GM21447 (cell line): Measurements from ENCODE around the gene CEP290.

Experiments
- ATAC-seq: cut with Tn5 transposase; IDR thresholded peaks from one replicate; pipeline ENCODE4 v1.9.1; 2021; ENCODE audit not compliant: unreplicated experiment

CEP290 gene

GRCh38 chr12:88141774-88142609 lies at the start of gene CEP290, which contains the start of gene TMTC3:
CEP290 (minus strand) TSS chr12:88142088; CDS start chr12:88141307, 781 bp downstream.
TMTC3 (plus strand) TSS chr12:88142307; CDS start chr12:88148316, 6,009 bp downstream.
- ATAC-seq, result peak; percentile 95

GRCh38 chr12:88188180-88188579 lies 46.3 kb upstream of the CEP290 start:
- no peak for ATAC-seq

- no peak for ATAC-seq
Observed at GRCh38 chr12:88187571-88187970, 45.7 kb upstream of the CEP290 start.

GRCh38 chr12:88185988-88186387 lies 44.1 kb upstream of the CEP290 start:
- peak; percentile 87 for ATAC-seq

- ATAC-seq, result no peak
Observed at GRCh38 chr12:88185279-88185678, 43.4 kb upstream of the CEP290 start.

GRCh38 chr12:88184196-88184595 lies 42.3 kb upstream of the CEP290 start:
- ATAC-seq, result no peak

- no peak for ATAC-seq
Observed at GRCh38 chr12:88182416-88182815, 40.5 kb upstream of the CEP290 start.

- ATAC-seq, result no peak
Observed at GRCh38 chr12:88181881-88182280, 40.0 kb upstream of the CEP290 start.

GRCh38 chr12:88179436-88180014 lies 37.6 kb upstream of the CEP290 start:
- ATAC-seq, result no peak

- no peak for ATAC-seq
Observed at GRCh38 chr12:88175544-88175943, 33.7 kb upstream of the CEP290 start.

GRCh38 chr12:88172844-88173407 lies 31.0 kb upstream of the CEP290 start:
- ATAC-seq, result no peak

GRCh38 chr12:88167384-88167783 lies 25.5 kb upstream of the CEP290 start:
- ATAC-seq, result no peak

GRCh38 chr12:88166179-88166578 lies 24.3 kb upstream of the CEP290 start:
- ATAC-seq, result no peak

- ATAC-seq, result no peak
Observed at GRCh38 chr12:88163371-88163770, 21.5 kb upstream of the CEP290 start.

GRCh38 chr12:88156075-88156654 lies 14.3 kb upstream of the CEP290 start:
- no peak for ATAC-seq

GRCh38 chr12:88153959-88154358 lies 12.1 kb upstream of the CEP290 start:
- no peak for ATAC-seq

GRCh38 chr12:88150063-88150462 lies 8.2 kb upstream of the CEP290 start:
- no peak for ATAC-seq

- no peak for ATAC-seq
Observed at GRCh38 chr12:88145567-88146505, 3.9 kb upstream of the CEP290 start.

- ATAC-seq, result no peak
Observed at GRCh38 chr12:88144546-88145468, 2.9 kb upstream of the CEP290 start.

GRCh38 chr12:88144037-88144436 lies 2.1 kb upstream of the CEP290 start:
- no peak for ATAC-seq
